Esophagus squamous epithelium (tissue), 5 donors: Measurements from ENCODE around the gene COPS7A. TPM values are rescaled to one million over a fixed set of nuclear protein-coding genes. Genes with fewer than 3 reads are reported as not detected.

Source experiments
- DNase-seq: peaks from one replicate; lab custom pipeline; 2025; lab: John Stamatoyannopoulos, UW
- H3K27ac ChIP-seq, 4 donors: fragments of 200-600 bp; sonication (generic); one replicate each; pipeline ENCODE4 v1.5.1; 2016 to 2019; ENCODE audit warnings: mild to moderate bottlenecking in 1 of 4
- H3K27me3 ChIP-seq, 4 donors: fragments of 200-600 bp; sonication (generic); 1 replicate in 3 of 4; 2 replicates in 1 of 4; pipeline versions ENCODE4 v1.5.1 to v1.6.0; 2017 to 2021; ENCODE audit warnings: antibody characterized with exemption in 1 of 4
- H3K36me3 ChIP-seq, 3 donors: fragments of 200-600 bp; sonication (generic); one replicate each; pipeline ENCODE4 v1.5.1; 2016 to 2019
- H3K4me1 ChIP-seq, 3 donors: fragments of 200-600 bp; sonication (generic); one replicate each; pipeline ENCODE4 v1.5.1; 2017 to 2019
- H3K4me3 ChIP-seq, 4 donors: fragments of 200-600 bp; sonication (generic); 1 replicate in 3 of 4; 2 replicates in 1 of 4; pipeline ENCODE4 v1.5.1; 2016 to 2019; ENCODE audit warnings: mild to moderate bottlenecking in 2 of 4, moderate library complexity in 1 of 4
- H3K9me3 ChIP-seq, 3 donors: fragments of 200-600 bp; sonication (generic); one replicate each; pipeline ENCODE4 v1.5.1; 2016 to 2019
- POLR2A ChIP-seq, 4 donors: fragments of 450-650 bp; IDR thresholded peaks; one replicate each; pipeline ENCODE4 v1.6.1; 2017; ENCODE audit warnings: antibody characterized with exemption in 4 of 4, mild to moderate bottlenecking in 4 of 4, moderate library complexity in 3 of 4
- WGBS, 2 donors: methylation state at CpG; one replicate each; pipeline ENCODE4 v1.1.5; 2018; 5-methylcytosine and 5-hydroxymethylcytosine counted together
- intact Hi-C: fragments of 100-400 bp; cut with DNase I; formaldehyde crosslinking; loops from one replicate; pipeline ENCODE4 v1.15.0; 2022
- total RNA-seq, 4 donors: library from RNA; depleted of rRNA; stranded (reverse); fragments of >200 nt; gene quantifications; one replicate each; pipeline ENCODE4 v1.1.0, GENCODE V29; 2016
- TF ChIP-seq, protein P1 (sequence below), 6 experiments: fragments of 450-650 bp in 4 of 6; fragments of 200-600 bp in 2 of 6; sonication (generic) in 2 of 6; IDR thresholded peaks; one replicate each; pipeline ENCODE4 v1.5.1; 2016 to 2019; ENCODE audit warnings: antibody characterized with exemption in 6 of 6, mild to moderate bottlenecking in 4 of 6, moderate library complexity in 4 of 6
- donor health status: DM: yes; HTN: yes; CAD: no.

Gene COPS7A
- total RNA-seq, 4 donors from 2014 or later: 39.6 to 57.5 (median 49.1) TPM

DNA sequence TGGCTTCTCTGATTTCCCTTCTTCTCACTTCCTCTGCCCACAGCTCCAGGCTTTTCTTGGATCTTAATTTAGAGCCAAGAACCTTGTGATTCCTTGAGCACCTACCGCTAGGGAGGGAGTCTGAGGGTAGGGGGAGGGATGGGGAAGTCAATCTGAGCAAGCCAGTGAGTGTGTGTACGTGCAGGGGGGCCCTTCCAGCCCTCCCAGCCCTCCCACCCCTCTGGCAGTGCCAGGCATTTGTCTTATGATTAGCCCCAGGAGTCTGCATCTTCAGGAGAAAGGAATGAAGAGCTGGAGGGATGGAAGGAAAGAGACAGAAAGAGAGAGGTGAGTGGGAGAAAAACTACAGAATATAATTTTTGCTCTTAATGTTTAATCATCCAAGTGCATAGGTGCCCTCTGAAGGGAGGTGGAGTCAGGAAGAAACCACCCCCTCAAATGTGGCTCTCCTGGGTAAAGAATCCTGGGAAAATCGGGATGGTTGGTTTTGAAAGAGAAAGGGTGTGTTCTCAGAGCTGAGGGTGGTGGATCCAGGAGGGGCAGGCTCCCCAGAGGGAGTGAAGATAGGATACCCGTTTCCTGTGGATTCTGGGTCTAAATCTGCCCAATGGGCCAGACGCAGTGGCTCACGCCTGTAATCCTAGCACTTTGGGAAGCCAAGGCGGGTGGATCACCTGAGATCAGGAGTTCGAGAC lies 25.3 kb upstream of the COPS7A start:
- Histone ChIP-seq H3K27me3 (peaks cover 5 to 93% (median 21%) of the 10 kb centered on the region in 4 donors), H3K4me3 (no peak overlapping the region), H3K27ac (no peak overlapping the region), H3K36me3 (no peaks in the 10 kb centered on the region), H3K9me3 (no peaks in the 10 kb centered on the region), H3K4me1 (peaks cover 11 to 18% (median 15%) of the 10 kb centered on the region in 3 donors)
- WGBS, 2 donors: 47 to 51% methylated on average over 7 to 8 of the region's 8 CpGs
- intact Hi-C loops: no loop called here
- TF ChIP-seq, protein P1, sequence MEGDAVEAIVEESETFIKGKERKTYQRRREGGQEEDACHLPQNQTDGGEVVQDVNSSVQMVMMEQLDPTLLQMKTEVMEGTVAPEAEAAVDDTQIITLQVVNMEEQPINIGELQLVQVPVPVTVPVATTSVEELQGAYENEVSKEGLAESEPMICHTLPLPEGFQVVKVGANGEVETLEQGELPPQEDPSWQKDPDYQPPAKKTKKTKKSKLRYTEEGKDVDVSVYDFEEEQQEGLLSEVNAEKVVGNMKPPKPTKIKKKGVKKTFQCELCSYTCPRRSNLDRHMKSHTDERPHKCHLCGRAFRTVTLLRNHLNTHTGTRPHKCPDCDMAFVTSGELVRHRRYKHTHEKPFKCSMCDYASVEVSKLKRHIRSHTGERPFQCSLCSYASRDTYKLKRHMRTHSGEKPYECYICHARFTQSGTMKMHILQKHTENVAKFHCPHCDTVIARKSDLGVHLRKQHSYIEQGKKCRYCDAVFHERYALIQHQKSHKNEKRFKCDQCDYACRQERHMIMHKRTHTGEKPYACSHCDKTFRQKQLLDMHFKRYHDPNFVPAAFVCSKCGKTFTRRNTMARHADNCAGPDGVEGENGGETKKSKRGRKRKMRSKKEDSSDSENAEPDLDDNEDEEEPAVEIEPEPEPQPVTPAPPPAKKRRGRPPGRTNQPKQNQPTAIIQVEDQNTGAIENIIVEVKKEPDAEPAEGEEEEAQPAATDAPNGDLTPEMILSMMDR (IDR thresholded peaks at IDR 0.05): no peak
- TF ChIP-seq POLR2A (IDR thresholded peaks at IDR 0.05): no peak
- DNase-seq: no peak

DNA sequence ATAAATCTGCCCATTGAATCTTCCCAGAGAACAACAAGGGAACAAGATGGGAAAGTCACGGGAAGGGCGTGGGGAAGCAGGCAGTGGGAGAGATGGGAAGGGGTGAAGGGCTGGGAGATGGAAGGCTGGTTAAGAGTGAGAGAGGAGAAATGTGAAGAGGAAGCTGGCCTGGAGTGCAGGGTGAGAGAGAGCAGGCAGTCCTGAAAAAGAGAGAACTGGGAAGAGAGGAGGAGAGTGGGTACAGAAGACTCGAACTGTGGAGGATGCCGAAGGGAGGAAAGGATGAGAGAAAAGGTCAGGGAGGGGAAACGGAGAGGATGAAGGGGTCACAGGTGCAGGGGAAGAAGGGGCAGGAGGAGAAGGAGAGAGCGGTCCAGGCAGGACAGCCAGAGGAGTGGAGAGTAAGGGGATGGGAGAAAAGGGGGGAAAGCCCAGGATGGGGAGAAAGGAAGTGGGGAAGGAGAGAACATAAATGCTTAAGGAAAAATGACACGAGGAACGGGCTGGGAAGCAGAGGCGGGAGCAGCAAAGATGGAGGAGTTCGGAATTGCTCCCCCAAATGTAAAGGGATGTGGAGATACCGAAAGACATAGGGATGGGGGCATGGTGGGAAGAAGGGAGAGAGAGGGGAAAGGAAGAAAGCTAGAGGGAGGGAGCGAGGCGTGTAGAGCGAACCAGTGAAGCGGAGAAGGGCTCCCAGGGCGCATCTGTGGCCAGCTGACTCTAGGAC lies 24.4 kb upstream of the COPS7A start:
- DNase-seq: no peak
- Histone ChIP-seq H3K4me3 (peak overlapping the region in 3 of 4 donors; percentile 34 to 68 (median 53)), H3K9me3 (no peaks in the 10 kb centered on the region), H3K36me3 (no peaks in the 10 kb centered on the region), H3K27ac (no peak overlapping the region), H3K4me1 (peaks cover 11 to 18% (median 15%) of the 10 kb centered on the region in 3 donors), H3K27me3 (peaks cover 5 to 96% (median 21%) of the 10 kb centered on the region in 4 donors)
- intact Hi-C loops: no loop called here
- TF ChIP-seq, protein P1 (IDR thresholded peaks at IDR 0.05): no peak
- TF ChIP-seq POLR2A (IDR thresholded peaks at IDR 0.05): no peak
- WGBS, 2 donors: 19 to 24% methylated on average over 16 of the region's 16 CpGs

DNA sequence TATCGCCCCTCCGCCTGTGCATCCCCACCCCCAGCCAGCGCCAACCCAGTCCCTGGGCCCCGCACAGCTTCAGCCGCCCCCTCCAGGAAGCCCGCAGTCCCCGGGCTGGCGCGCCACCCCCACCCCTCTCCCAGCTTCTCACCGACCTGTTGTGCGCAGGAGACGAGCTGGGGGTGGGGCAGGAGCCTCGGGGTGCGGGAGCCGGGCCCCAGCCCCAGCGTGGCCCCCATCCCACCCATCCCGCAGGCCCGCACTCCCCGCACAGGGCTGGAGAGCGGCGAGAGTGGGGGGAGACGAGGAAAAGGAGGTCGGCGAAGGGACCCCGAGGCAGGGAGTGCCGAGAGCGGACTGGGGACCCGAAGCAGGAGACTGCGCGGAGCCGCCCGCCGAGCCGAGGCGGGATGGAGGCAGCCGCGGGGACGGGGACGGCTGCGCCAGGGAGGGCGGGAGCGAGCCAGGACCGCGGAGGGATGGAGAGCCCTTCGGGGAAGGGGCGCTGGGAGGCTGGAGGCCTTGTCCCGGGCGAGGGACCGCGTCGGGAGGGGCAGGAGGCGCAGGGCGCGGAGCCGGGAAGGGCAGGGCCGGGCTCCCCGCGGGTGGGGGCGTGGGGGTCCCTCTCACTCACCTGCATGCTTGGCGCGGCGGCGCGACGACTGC lies 23.7 kb upstream of the COPS7A start:
- WGBS, 2 donors: 6% methylated on average over 3 of the region's 65 CpGs; no CpG with 5 or more reads in 1 of the 2 donors
- no peaks in the 10 kb centered on the region for H3K36me3 ChIP-seq
- DNase-seq: no peak
- H3K9me3 ChIP-seq: no peaks in the 10 kb centered on the region
- H3K27ac ChIP-seq: no peak overlapping the region
- no peak for TF ChIP-seq POLR2A (IDR thresholded peaks at IDR 0.05)
- TF ChIP-seq, protein P1 (IDR thresholded peaks at IDR 0.05): no peak
- H3K27me3 ChIP-seq: peaks cover 5 to 97% (median 21%) of the 10 kb centered on the region in 4 donors
- H3K4me3 ChIP-seq: peak overlapping the region; percentile 15 to 68 (median 44)
- H3K4me1 ChIP-seq: peaks cover 11 to 18% (median 15%) of the 10 kb centered on the region in 3 donors
- intact Hi-C loops: no loop called here

DNA sequence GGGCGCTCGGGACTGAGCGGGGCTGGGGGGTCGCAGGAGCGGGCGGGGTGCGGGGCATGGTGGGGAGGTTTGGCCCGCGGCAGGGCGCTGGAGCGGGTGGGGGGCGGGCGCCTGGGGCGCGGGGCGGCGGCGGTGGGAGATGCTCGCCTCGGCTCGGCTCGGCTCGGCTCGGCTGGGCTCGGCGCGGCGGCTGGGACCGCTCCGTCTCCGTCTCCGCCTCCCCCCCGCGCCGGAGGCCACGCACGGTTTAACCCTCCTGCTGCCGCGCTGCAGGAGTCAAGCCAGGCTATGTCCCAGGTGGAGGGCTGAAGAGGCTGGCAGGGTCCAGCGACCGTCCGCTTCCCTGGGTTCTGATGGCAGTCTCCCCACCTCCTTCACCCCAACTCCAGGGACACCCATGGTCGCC lies 23.2 kb upstream of the COPS7A start, which contains the start of gene PIANP:
Gene PIANP, minus strand, starts transcription at position 170 of the 406 bp plus-strand sequence. CDS start 2,754 bp downstream, outside the sequence.
- peaks cover 11 to 18% (median 15%) of the 10 kb centered on the region in 3 donors for H3K4me1 ChIP-seq
- no peak for TF ChIP-seq POLR2A (IDR thresholded peaks at IDR 0.05)
- TF ChIP-seq, protein P1 (IDR thresholded peaks at IDR 0.05): no peak
- H3K27ac ChIP-seq: no peak within 1 kb of the TSS
- no peaks in the 10 kb centered on the region for H3K36me3 ChIP-seq
- intact Hi-C loops: no loop called here
- no peak for DNase-seq
- 0% methylated on average over 1 to 4 of the region's 43 CpGs for WGBS, 2 donors
- H3K27me3 ChIP-seq: peaks cover 5 to 98% (median 21%) of the 10 kb centered on the region in 4 donors
- peak within 1 kb of the TSS; percentile 15 to 68 (median 44) for H3K4me3 ChIP-seq
- no peaks in the 10 kb centered on the region for H3K9me3 ChIP-seq
